ENCODE results near the gene ADAMTS12.
"Not testable (repeated sequence)": the region's sequence is repeated elsewhere in the genome, so short reads cannot be mapped to it uniquely, and the experiment has no call there.

The ADAMTS12 gene

DNA sequence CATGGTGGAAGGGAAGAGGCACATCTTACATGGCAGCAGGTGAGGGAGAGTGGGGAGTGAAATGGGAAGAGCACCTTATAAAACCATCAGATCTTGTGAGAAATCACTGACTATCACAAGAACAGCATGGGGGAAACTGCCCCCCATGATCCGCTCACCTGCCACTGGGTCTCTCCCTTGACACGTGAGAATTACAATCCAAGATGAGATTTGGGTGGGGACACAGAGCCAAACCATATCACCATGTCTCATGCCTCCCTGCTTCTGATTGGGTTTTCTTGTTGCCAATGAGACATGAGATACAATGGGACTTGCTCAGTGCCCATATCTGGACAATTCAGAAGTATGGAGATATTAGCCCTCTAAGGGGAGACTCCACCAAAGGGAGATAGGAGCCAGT, 353.6 kb downstream of the ADAMTS12 start:
- H3K4me1 ChIP-seq (ENCODE audit: insufficient read depth, low read length), result no peaks in the 10 kb centered on the region
- H3K4me3 ChIP-seq (ENCODE audit: low read length), result no peak overlapping the region
- no peak overlapping the region for H2AFZ ChIP-seq (ENCODE audit: low read depth, low read length)
- H3K27me3 ChIP-seq (ENCODE audit: insufficient read depth, low read length), result no peaks in the 10 kb centered on the region
- H3K9me3 ChIP-seq (ENCODE audit: low read length), result no peaks in the 10 kb centered on the region
- no peaks in the 10 kb centered on the region for H3K36me3 ChIP-seq (ENCODE audit: insufficient read depth, low read length)

DNA sequence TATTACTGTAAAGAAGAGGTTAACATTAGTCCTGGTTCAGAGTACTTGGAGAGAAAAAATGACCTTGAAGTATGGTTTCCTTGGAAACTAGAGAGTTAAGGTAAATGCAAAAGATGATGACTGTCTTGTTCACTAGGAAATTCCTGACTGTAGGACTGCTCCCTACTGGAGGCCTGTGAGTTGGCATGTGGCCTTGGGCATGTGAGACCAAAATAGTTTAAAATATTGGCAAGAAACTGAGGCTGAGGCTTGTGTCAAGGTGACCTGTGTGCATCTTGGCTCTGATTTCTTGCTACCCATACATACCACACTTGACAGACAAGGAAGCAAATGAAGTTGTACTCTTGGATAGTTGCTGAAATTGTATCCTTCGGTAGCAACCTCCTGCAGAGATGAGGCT, 354.6 kb downstream of the ADAMTS12 start:
- Histone ChIP-seq H2AFZ (ENCODE audit: low read depth, low read length) (no peak overlapping the region), H3K9me3 (ENCODE audit: low read length) (no peaks in the 10 kb centered on the region), H3K4me3 (ENCODE audit: low read length) (no peak overlapping the region), H3K4me1 (ENCODE audit: insufficient read depth, low read length) (no peaks in the 10 kb centered on the region), H3K36me3 (ENCODE audit: insufficient read depth, low read length) (no peaks in the 10 kb centered on the region), H3K27me3 (ENCODE audit: insufficient read depth, low read length) (no peaks in the 10 kb centered on the region)

GRCh38 chr5:33536802-33537201, 355.0 kb downstream of the ADAMTS12 start:
- no peaks in the 10 kb centered on the region for H3K27me3 ChIP-seq (ENCODE audit: insufficient read depth, low read length)
- no peaks in the 10 kb centered on the region for H3K9me3 ChIP-seq (ENCODE audit: low read length)
- no peak overlapping the region for H2AFZ ChIP-seq (ENCODE audit: low read depth, low read length)
- no peaks in the 10 kb centered on the region for H3K4me1 ChIP-seq (ENCODE audit: insufficient read depth, low read length)
- H3K36me3 ChIP-seq (ENCODE audit: insufficient read depth, low read length), result no peaks in the 10 kb centered on the region
- no peak overlapping the region for H3K4me3 ChIP-seq (ENCODE audit: low read length)

GRCh38 chr5:33531824-33532223, 360.0 kb downstream of the ADAMTS12 start:
- no peak overlapping the region for H3K4me3 ChIP-seq (ENCODE audit: low read length)
- H2AFZ ChIP-seq (ENCODE audit: low read depth, low read length), result no peak overlapping the region
- no peaks in the 10 kb centered on the region for H3K36me3 ChIP-seq (ENCODE audit: insufficient read depth, low read length)

DNA sequence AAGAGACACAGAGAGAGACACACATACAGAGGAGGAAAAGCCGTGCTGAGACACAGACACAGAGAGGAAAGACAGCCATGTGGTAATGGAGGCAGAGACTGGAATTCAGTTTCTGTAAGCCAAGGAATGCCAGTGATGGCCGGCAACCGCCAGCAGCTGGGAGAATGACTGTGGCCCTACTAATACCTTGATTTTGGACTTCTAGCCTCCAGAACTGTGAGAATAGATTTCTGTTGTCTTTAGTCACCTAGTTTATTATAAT, 360.8 kb downstream of the ADAMTS12 start:
- Histone ChIP-seq H3K27me3 (ENCODE audit: insufficient read depth, low read length) (no peaks in the 10 kb centered on the region), H3K4me3 (ENCODE audit: low read length) (no peak overlapping the region), H2AFZ (ENCODE audit: low read depth, low read length) (no peak overlapping the region), H3K4me1 (ENCODE audit: insufficient read depth, low read length) (no peaks in the 10 kb centered on the region), H3K36me3 (ENCODE audit: insufficient read depth, low read length) (no peaks in the 10 kb centered on the region), H3K9me3 (ENCODE audit: low read length) (no peaks in the 10 kb centered on the region)

More at GRCh38 chr5:33531824-33532223, 360.0 kb downstream of the ADAMTS12 start:
- Histone ChIP-seq H3K4me1 (ENCODE audit: insufficient read depth, low read length) (no peaks in the 10 kb centered on the region), H3K9me3 (ENCODE audit: low read length) (no peaks in the 10 kb centered on the region), H3K27me3 (ENCODE audit: insufficient read depth, low read length) (no peaks in the 10 kb centered on the region)

DNA sequence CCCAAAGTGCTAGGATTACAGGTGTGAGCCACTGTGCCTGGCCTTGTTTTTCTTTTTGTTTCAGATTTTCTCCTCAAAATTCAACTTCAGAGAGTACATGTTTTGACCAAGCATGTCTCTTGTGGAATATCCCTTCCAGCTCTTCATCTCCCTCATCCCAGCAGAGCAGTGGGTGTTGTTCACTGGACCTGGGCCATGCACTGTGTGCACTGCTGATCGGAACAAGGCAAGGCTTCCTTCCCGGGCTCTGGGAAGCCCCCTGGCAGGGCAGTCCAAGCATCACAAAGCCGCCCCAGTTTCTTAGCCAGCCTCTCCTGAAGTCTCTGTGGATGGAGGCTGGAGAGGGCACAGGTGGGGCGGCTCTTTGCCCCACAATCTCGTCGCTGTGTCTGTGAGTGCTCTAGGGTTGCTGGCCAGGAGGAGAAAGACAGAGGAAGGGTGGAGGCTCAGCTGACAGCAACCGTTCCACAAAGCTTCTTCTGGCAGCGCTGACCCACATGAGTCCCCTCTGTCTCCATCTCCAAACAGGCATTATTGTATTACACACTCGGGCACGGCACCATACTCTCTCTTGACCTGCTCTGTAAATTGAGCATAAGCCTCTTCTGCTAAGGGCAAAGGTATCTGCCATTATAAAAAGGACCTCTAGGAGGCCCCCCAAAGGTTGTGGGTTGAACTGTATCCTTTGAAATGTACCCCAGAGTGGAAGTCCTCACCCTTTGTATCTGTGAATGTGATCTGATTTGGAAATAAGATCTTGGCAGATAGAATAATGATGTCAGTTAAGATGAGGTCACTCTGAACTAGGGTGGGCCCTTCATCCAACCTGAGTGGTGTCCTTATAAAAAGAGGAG, 361.4 kb downstream of the ADAMTS12 start:
- H3K27me3 ChIP-seq (ENCODE audit: insufficient read depth, low read length), result no peaks in the 10 kb centered on the region
- no peaks in the 10 kb centered on the region for H3K36me3 ChIP-seq (ENCODE audit: insufficient read depth, low read length)
- H3K9me3 ChIP-seq (ENCODE audit: low read length), result no peaks in the 10 kb centered on the region
- no peaks in the 10 kb centered on the region for H3K4me1 ChIP-seq (ENCODE audit: insufficient read depth, low read length)
- H3K4me3 ChIP-seq (ENCODE audit: low read length), result no peak overlapping the region
- no peak overlapping the region for H2AFZ ChIP-seq (ENCODE audit: low read depth, low read length)

DNA sequence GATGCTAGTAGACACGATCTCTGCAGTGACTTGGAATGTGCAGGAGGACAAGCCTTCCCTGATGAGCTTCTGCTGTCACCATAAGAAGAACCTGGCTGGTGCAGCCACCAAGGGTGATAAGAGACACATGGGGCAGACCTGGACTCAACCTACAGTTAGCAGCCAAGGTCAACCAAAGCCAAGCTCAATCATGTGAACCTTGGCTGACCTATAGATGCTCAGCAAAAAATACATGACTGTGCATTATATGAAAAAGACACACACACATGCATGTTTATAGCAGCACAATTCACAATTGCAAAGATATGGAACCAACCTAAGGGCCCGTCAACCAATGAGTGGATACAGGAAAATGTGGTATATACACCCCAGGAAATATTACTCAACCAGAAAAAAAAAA, 364.1 kb downstream of the ADAMTS12 start:
- no peaks in the 10 kb centered on the region for H3K4me1 ChIP-seq (ENCODE audit: insufficient read depth, low read length)
- H3K27me3 ChIP-seq (ENCODE audit: insufficient read depth, low read length), result no peaks in the 10 kb centered on the region
- H3K9me3 ChIP-seq (ENCODE audit: low read length), result no peaks in the 10 kb centered on the region
- H3K36me3 ChIP-seq (ENCODE audit: insufficient read depth, low read length), result no peaks in the 10 kb centered on the region
- no peak overlapping the region for H3K4me3 ChIP-seq (ENCODE audit: low read length)
- H2AFZ ChIP-seq (ENCODE audit: low read depth, low read length), result no peak overlapping the region

GRCh38 chr5:33526755-33527154, 365.0 kb downstream of the ADAMTS12 start:
- no peaks in the 10 kb centered on the region for H3K36me3 ChIP-seq (ENCODE audit: insufficient read depth, low read length)

GRCh38 chr5:33524476-33524875, 367.3 kb downstream of the ADAMTS12 start:
- Histone ChIP-seq H3K4me3 (ENCODE audit: low read length) (no peak overlapping the region), H3K4me1 (ENCODE audit: insufficient read depth, low read length) (no peaks in the 10 kb centered on the region), H3K27me3 (ENCODE audit: insufficient read depth, low read length) (no peaks in the 10 kb centered on the region), H3K9me3 (ENCODE audit: low read length) (no peaks in the 10 kb centered on the region), H2AFZ (ENCODE audit: low read depth, low read length) (no peak overlapping the region), H3K36me3 (ENCODE audit: insufficient read depth, low read length) (no peaks in the 10 kb centered on the region)

More at GRCh38 chr5:33526755-33527154, 365.0 kb downstream of the ADAMTS12 start:
- H3K4me3 ChIP-seq (ENCODE audit: low read length), result no peak overlapping the region
- no peaks in the 10 kb centered on the region for H3K9me3 ChIP-seq (ENCODE audit: low read length)
- no peaks in the 10 kb centered on the region for H3K4me1 ChIP-seq (ENCODE audit: insufficient read depth, low read length)
- H2AFZ ChIP-seq (ENCODE audit: low read depth, low read length), result no peak overlapping the region
- H3K27me3 ChIP-seq (ENCODE audit: insufficient read depth, low read length), result no peaks in the 10 kb centered on the region

- H3K9me3 ChIP-seq (ENCODE audit: low read length), result no peaks in the 10 kb centered on the region
- no peaks in the 10 kb centered on the region for H3K4me1 ChIP-seq (ENCODE audit: insufficient read depth, low read length)
- H3K27me3 ChIP-seq (ENCODE audit: insufficient read depth, low read length), result no peaks in the 10 kb centered on the region
- H3K36me3 ChIP-seq (ENCODE audit: insufficient read depth, low read length), result no peaks in the 10 kb centered on the region
- no peak overlapping the region for H2AFZ ChIP-seq (ENCODE audit: low read depth, low read length)
- H3K4me3 ChIP-seq (ENCODE audit: low read length), result no peak overlapping the region
These were observed 368.5 kb downstream of the ADAMTS12 start for GRCh38 chr5:33523208-33523771.

- H2AFZ ChIP-seq (ENCODE audit: low read depth, low read length), result no peak overlapping the region
- H3K27me3 ChIP-seq (ENCODE audit: insufficient read depth, low read length), result no peaks in the 10 kb centered on the region
- H3K36me3 ChIP-seq (ENCODE audit: insufficient read depth, low read length), result no peaks in the 10 kb centered on the region
- H3K9me3 ChIP-seq (ENCODE audit: low read length), result no peaks in the 10 kb centered on the region
- no peaks in the 10 kb centered on the region for H3K4me1 ChIP-seq (ENCODE audit: insufficient read depth, low read length)
- no peak overlapping the region for H3K4me3 ChIP-seq (ENCODE audit: low read length)
These were observed 375.4 kb downstream of the ADAMTS12 start for GRCh38 chr5:33516421-33516820.

DNA sequence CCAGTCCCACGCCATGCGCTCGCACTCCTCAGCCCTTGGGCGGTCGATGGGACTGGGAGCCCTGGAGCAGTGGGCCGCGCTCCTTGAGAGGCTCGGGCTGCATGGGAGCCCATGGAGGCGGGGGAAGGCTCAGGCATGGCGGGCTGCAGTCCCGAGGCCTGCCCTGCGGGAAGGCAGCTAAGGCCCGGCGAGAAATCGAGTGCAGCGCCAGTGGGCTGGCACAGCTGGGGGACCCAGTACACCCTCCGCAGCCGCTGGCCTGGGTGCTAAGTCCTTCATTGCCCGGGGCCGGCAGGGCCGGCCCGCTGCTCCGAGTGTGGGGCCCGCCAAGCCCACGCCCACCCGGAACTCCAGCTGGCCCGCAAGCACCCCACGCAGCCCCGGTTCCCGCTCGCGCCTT, 376.4 kb downstream of the ADAMTS12 start:
- H3K9me3 ChIP-seq (ENCODE audit: low read length); H3K4me1 ChIP-seq (ENCODE audit: insufficient read depth, low read length); H3K27me3 ChIP-seq (ENCODE audit: insufficient read depth, low read length); H3K36me3 ChIP-seq (ENCODE audit: insufficient read depth, low read length); H2AFZ ChIP-seq (ENCODE audit: low read depth, low read length); H3K4me3 ChIP-seq (ENCODE audit: low read length): not testable (repeated sequence)

DNA sequence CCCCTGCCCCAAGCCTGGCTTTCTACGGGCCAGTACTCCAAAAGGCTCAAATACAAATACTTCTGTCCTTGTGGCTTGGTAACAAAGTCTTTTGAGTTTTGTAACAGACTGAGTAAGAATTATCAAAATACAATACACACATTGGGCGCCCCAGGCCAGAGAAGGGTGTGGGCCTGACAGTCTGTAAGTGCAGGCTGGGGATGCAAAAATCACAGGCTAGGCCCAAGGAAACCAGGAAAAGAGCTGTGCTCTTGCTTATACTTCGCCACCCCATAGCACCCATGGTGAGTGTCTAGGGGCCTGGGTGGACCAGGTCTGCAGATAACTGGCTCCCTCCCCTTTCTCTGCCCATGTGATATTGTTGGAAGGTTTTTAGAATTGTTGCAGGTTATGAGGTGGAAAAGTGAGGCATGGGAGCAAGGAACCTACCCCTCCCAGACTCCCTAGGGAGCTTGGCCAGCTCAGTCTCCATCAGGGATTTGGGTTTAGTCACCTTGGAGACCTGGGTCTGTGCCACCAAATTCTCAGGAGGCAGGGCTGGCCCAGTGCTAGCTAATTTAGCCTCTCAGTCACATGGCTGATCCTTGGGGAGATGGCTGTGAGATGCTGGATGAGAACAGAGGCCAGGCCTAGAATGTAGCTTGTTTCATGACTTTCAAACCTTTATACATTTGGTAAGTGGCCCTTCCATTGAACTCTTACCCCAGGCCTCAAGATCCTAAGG, 378.2 kb downstream of the ADAMTS12 start:
- no peaks in the 10 kb centered on the region for H3K36me3 ChIP-seq (ENCODE audit: insufficient read depth, low read length)
- H3K9me3 ChIP-seq (ENCODE audit: low read length), result no peaks in the 10 kb centered on the region
- no peak overlapping the region for H3K4me3 ChIP-seq (ENCODE audit: low read length)
- H3K27me3 ChIP-seq (ENCODE audit: insufficient read depth, low read length), result no peaks in the 10 kb centered on the region
- H3K4me1 ChIP-seq (ENCODE audit: insufficient read depth, low read length), result no peaks in the 10 kb centered on the region
- H2AFZ ChIP-seq (ENCODE audit: low read depth, low read length), result no peak overlapping the region

Measured in neuron (in vitro differentiated cells).